SU-DHL-6 (cell line): ENCODE data around the gene RIC8A.
"Not testable (repeated sequence)": the region's sequence is repeated elsewhere in the genome, so short reads cannot be mapped to it uniquely, and the experiment has no call there.

Source experiments
- H2AFZ ChIP-seq: fragments of 200-600 bp; sonication (generic); 2 replicates; pipeline ENCODE4 v1.6.1; 2014; ENCODE audit warnings: low read depth, mild to moderate bottlenecking, moderate library complexity, mixed read lengths, antibody characterized with exemption, low read length; ENCODE audit not compliant: severe bottlenecking
- H3F3A ChIP-seq: fragments of 200-600 bp; shearing (Covaris generic); 2 replicates; pipeline ENCODE4 v1.6.0; 2016; ENCODE audit warnings: antibody characterized with exemption, mild to moderate bottlenecking; ENCODE audit not compliant: insufficient read depth
- H3K27ac ChIP-seq: fragments of 200-600 bp; sonication (generic); 2 replicates; pipeline ENCODE4 v1.5.1; 2016; ENCODE audit warnings: low read depth, mild to moderate bottlenecking, low read length, moderate library complexity, mixed read lengths
- H3K27me3 ChIP-seq: fragments of 200-600 bp; sonication (generic), shearing (Covaris generic); 2 replicates; pipeline ENCODE4 v1.6.0; 2014; ENCODE audit warnings: mild to moderate bottlenecking, low read length
- H3K36me3 ChIP-seq: fragments of 200-600 bp; sonication (generic); 2 replicates; pipeline ENCODE4 v1.6.1; 2014; ENCODE audit warnings: mild to moderate bottlenecking, low read length, mixed read lengths
- H3K4me2 ChIP-seq: fragments of 300-600, 200-600 bp; shearing (Covaris generic), sonication (generic); 2 replicates; pipeline ENCODE4 v1.6.0; 2014; ENCODE audit warnings: low read length, low read depth, mild to moderate bottlenecking; ENCODE audit not compliant: poor library complexity, severe bottlenecking
- H3K4me3 ChIP-seq: fragments of 200-600 bp; sonication (generic); 2 replicates; pipeline ENCODE4 v1.5.1; 2014; ENCODE audit warnings: antibody characterized with exemption, low read length, mild to moderate bottlenecking, mixed read lengths; ENCODE audit not compliant: insufficient read depth, poor library complexity, severe bottlenecking
- H3K79me2 ChIP-seq: fragments of 200-600 bp; sonication (generic); 2 replicates; pipeline ENCODE4 v1.6.1; 2014; ENCODE audit warnings: mild to moderate bottlenecking, low read length, moderate library complexity; ENCODE audit not compliant: insufficient read depth
- H3K9ac ChIP-seq: fragments of 200-600 bp; sonication (generic); 2 replicates; pipeline ENCODE4 v1.7.0; 2014; ENCODE audit warnings: mild to moderate bottlenecking, low read length
- H3K9me2 ChIP-seq: fragments of 200-600 bp; sonication (generic); replicated peaks from 2 replicates; pipeline ENCODE4 v1.6.1; 2014; ENCODE audit warnings: low read length; ENCODE audit not compliant: insufficient read depth
- H3K9me3 ChIP-seq: fragments of 200-600 bp; sonication (generic); 2 replicates; pipeline ENCODE4 v1.6.1; 2014; ENCODE audit warnings: low read length, mixed read lengths; ENCODE audit not compliant: insufficient read depth
- H4K20me1 ChIP-seq: fragments of 200-600 bp; sonication (generic); 2 replicates; pipeline ENCODE4 v1.6.1; 2014; ENCODE audit warnings: low read depth, mild to moderate bottlenecking, antibody characterized with exemption, low read length, moderate library complexity, mixed read lengths
- CTCF ChIP-seq: fragments of 200-600 bp; sonication (generic); IDR thresholded peaks from one replicate; pipeline ENCODE4 v1.5.1; 2017; ENCODE audit warnings: antibody characterized with exemption, mild to moderate bottlenecking, low read length, moderate library complexity; ENCODE audit not compliant: insufficient read depth, poor library complexity, severe bottlenecking
- EZH2phosphoT487 ChIP-seq: fragments of 200-600 bp; sonication (generic), shearing (Covaris generic); conservative IDR thresholded peaks from 2 replicates; pipeline ENCODE4 v1.6.1; 2018; ENCODE audit warnings: mild to moderate bottlenecking, antibody characterized with exemption, low read length, moderate library complexity, mixed read lengths

Gene RIC8A

GRCh38 chr11:207208-207862 is at the start of gene RIC8A, which contains the start of gene BET1L:
Gene RIC8A, plus strand, starts transcription at chr11:207708. Its CDS starts 1,147 bp downstream, at chr11:208855.
Gene BET1L, minus strand, starts transcription at chr11:207399. Its CDS starts 78 bp downstream, at chr11:207321.
- Histone ChIP-seq H2AFZ (peak within 1 kb of the TSS; percentile 21), H3K36me3 (no peaks in the 10 kb centered on the region), H3K9me3 (no peaks in the 10 kb centered on the region), H4K20me1 (no peaks in the 10 kb centered on the region; the same call in 1 of the 2 replicates), H3K4me3 (peak within 1 kb of the TSS; percentile 74), H3K9ac (peak within 1 kb of the TSS; percentile 80), H3K27ac (peak within 1 kb of the TSS; percentile 94), H3F3A (peaks cover 9% of the 10 kb centered on the region), H3K4me2 (peak within 1 kb of the TSS; percentile 75), H3K27me3 (no peaks in the 10 kb centered on the region), H3K9me2 (no peaks in the 10 kb centered on the region), H3K79me2 (peaks cover 30% of the 10 kb centered on the region)
- TF ChIP-seq EZH2phosphoT487 (no peak), CTCF (no peak)

- not testable (repeated sequence) for H3K36me3 ChIP-seq, H3K4me3 ChIP-seq, H3K9ac ChIP-seq, H3K27me3 ChIP-seq, H4K20me1 ChIP-seq, H2AFZ ChIP-seq, H3K27ac ChIP-seq, H3K79me2 ChIP-seq, H3K4me2 ChIP-seq, H3K9me2 ChIP-seq, H3F3A ChIP-seq, H3K9me3 ChIP-seq
Measured at GRCh38 chr11:180242-180641, 27.3 kb upstream of the RIC8A start.

GRCh38 chr11:189200-189783 is 18.2 kb upstream of the RIC8A start:
- H3K27ac ChIP-seq, H3K4me3 ChIP-seq, H3K36me3 ChIP-seq, H4K20me1 ChIP-seq, H3K79me2 ChIP-seq, H2AFZ ChIP-seq, H3K9me2 ChIP-seq, H3K27me3 ChIP-seq, H3K9ac ChIP-seq, H3K9me3 ChIP-seq, H3F3A ChIP-seq, H3K4me2 ChIP-seq: not testable (repeated sequence)

- H3K9me2 ChIP-seq, H3K27ac ChIP-seq, H3K4me2 ChIP-seq, H4K20me1 ChIP-seq, H2AFZ ChIP-seq, H3K36me3 ChIP-seq, H3K4me3 ChIP-seq, H3K9ac ChIP-seq, H3F3A ChIP-seq, H3K9me3 ChIP-seq, H3K79me2 ChIP-seq, H3K27me3 ChIP-seq: not testable (repeated sequence)
Measured at GRCh38 chr11:189843-190311, 17.6 kb upstream of the RIC8A start.

GRCh38 chr11:190546-190945 is 17.0 kb upstream of the RIC8A start:
- H3K36me3 ChIP-seq, H3F3A ChIP-seq, H3K27ac ChIP-seq, H2AFZ ChIP-seq, H3K79me2 ChIP-seq, H3K9me2 ChIP-seq, H3K9ac ChIP-seq, H3K27me3 ChIP-seq, H3K9me3 ChIP-seq, H4K20me1 ChIP-seq, H3K4me3 ChIP-seq, H3K4me2 ChIP-seq: not testable (repeated sequence)

GRCh38 chr11:191490-192478 is 15.7 kb upstream of the RIC8A start:
- H3K4me3 ChIP-seq, H2AFZ ChIP-seq, H3K4me2 ChIP-seq, H3K79me2 ChIP-seq, H3F3A ChIP-seq, H3K27ac ChIP-seq, H3K27me3 ChIP-seq, H4K20me1 ChIP-seq, H3K9me3 ChIP-seq, H3K9ac ChIP-seq, H3K9me2 ChIP-seq, H3K36me3 ChIP-seq: not testable (repeated sequence)
